K562 (cell line): ENCODE results near the gene HMX1. TPM values are rescaled to one million over a fixed set of nuclear protein-coding genes. Genes with fewer than 3 reads are reported as not detected.

Experiments
- ILF3 ChIP-seq: fragments of 450-650 bp; IDR thresholded peaks from 2 replicates; pipeline ENCODE4 v1.6.1; 2018; ENCODE audit warnings: antibody characterized with exemption, mild to moderate bottlenecking, moderate library complexity, borderline replicate concordance
- KDM5B ChIP-seq: fragments of 200-600 bp; sonication (generic); IDR thresholded peaks from 2 replicates; pipeline ENCODE4 v1.6.1; 2012; ENCODE audit warnings: low read depth, mild to moderate bottlenecking, moderate library complexity, low read length, control low read depth, inconsistent platforms; ENCODE audit not compliant: insufficient replicate concordance
- MTA3 ChIP-seq: fragments of 450-650 bp; formaldehyde crosslinking; IDR thresholded peaks from 2 replicates; pipeline ENCODE4 v1.6.1; 2017; ENCODE audit warnings: mild to moderate bottlenecking, borderline replicate concordance
- NFYB ChIP-seq: IDR thresholded peaks from 2 replicates; pipeline ENCODE4 v1.6.1; 2011; ENCODE audit warnings: mild to moderate bottlenecking, moderate library complexity; ENCODE audit not compliant: insufficient read length; ENCODE audit errors: extremely low read depth
- RBM15 ChIP-seq: fragments of 200-400 bp; formaldehyde crosslinking; IDR thresholded peaks from 2 replicates; pipeline ENCODE4 v1.6.1; 2018; ENCODE audit warnings: mild to moderate bottlenecking, low read length, moderate library complexity; ENCODE audit not compliant: insufficient read depth
- SETDB1 ChIP-seq: IDR thresholded peaks from one replicate; pipeline ENCODE4 v1.6.1; 2012; ENCODE audit warnings: low read length, control low read depth, inconsistent platforms
- ZNF507 ChIP-seq: conservative IDR thresholded peaks from 2 replicates; pipeline ENCODE4 v1.6.1; 2017; ENCODE audit warnings: missing genetic modification characterization, missing compliant biosample characterization
- ZNF57 ChIP-seq: fragments of 450-650 bp; formaldehyde crosslinking; IDR thresholded peaks from 2 replicates; pipeline ENCODE4 v1.4.0; 2020; ENCODE audit warnings: mild to moderate bottlenecking, moderate library complexity
- polyA plus RNA-seq, 8 experiments: library from polyadenylated mRNA; depleted of rRNA in 4 of 8; stranded (reverse) in 5 of 8; unstranded in 3 of 8; fragments of >200 nt; fragmentation: Nextera tagmentation in 2 of 8; fragmentation: Illumina TruSeq in 1 of 8; extraction: Ambion mirVana in 2 of 8; extraction: Trizol in 1 of 8; gene quantifications; 2 replicates each; pipeline versions ENCODE4 v1.2.1 to v1.2.3, GENCODE V29; 2011 to 2014; ENCODE audit warnings: inconsistent platforms in 1 of 8, missing spikeins in 1 of 8
- total RNA-seq, 7 experiments: library from RNA; depleted of rRNA in 6 of 7; stranded (reverse); fragments of >200 nt in 6 of 7; fragmentation: Illumina TruSeq in 2 of 7; extraction: Trizol in 2 of 7; gene quantifications; 2 replicates each; pipeline versions ENCODE4 v1.2.1 to v1.2.3, GENCODE V29; 2011 to 2021; ENCODE audit warnings: low replicate concordance in 1 of 7
- TF ChIP-seq, protein P1 (sequence below): fragments of 200-600 bp; sonication (generic); IDR thresholded peaks from one replicate; pipeline ENCODE4 v1.6.1; 2012; ENCODE audit warnings: mild to moderate bottlenecking, low read depth, low read length, inconsistent platforms
- TF ChIP-seq, protein P2 (sequence below), 2 experiments: fragments of 150-350 bp in 1 of 2; IDR thresholded peaks; 2 replicates each; pipeline ENCODE4 v1.6.1; 2012 to 2016; ENCODE audit warnings: low read depth in 2 of 2, low read length in 2 of 2, mild to moderate bottlenecking in 1 of 2, moderate library complexity in 1 of 2

The HMX1 gene
- total and polyA plus RNA-seq, 9 of the 15 experiments (the other 6 are each of a cell fraction or from before 2014, with no cell fraction given): not detected

DNA sequence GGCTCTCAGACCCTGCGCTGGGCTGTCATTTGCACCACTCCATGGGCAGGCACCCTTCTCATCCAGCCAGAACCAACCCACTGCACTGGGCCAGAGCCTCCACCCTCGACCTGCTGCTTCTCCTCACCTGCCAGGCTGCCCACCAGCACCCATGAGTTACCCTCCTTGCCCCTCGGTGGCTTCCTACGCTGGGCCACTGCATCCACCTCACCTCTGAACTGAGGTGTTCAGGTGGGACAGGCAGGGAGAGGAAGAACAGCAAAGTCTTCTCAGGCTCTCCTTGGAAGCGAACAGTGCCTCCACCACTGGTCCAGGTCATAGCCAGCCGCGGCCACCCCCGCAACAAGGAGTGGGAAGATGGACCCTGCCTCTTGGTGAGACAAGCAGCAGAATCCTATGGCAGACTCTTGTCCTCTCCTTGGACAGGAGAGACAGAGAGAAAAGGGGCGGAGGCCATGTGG lies 32.4 kb upstream of the HMX1 start (continued):
- TF ChIP-seq, protein P1, sequence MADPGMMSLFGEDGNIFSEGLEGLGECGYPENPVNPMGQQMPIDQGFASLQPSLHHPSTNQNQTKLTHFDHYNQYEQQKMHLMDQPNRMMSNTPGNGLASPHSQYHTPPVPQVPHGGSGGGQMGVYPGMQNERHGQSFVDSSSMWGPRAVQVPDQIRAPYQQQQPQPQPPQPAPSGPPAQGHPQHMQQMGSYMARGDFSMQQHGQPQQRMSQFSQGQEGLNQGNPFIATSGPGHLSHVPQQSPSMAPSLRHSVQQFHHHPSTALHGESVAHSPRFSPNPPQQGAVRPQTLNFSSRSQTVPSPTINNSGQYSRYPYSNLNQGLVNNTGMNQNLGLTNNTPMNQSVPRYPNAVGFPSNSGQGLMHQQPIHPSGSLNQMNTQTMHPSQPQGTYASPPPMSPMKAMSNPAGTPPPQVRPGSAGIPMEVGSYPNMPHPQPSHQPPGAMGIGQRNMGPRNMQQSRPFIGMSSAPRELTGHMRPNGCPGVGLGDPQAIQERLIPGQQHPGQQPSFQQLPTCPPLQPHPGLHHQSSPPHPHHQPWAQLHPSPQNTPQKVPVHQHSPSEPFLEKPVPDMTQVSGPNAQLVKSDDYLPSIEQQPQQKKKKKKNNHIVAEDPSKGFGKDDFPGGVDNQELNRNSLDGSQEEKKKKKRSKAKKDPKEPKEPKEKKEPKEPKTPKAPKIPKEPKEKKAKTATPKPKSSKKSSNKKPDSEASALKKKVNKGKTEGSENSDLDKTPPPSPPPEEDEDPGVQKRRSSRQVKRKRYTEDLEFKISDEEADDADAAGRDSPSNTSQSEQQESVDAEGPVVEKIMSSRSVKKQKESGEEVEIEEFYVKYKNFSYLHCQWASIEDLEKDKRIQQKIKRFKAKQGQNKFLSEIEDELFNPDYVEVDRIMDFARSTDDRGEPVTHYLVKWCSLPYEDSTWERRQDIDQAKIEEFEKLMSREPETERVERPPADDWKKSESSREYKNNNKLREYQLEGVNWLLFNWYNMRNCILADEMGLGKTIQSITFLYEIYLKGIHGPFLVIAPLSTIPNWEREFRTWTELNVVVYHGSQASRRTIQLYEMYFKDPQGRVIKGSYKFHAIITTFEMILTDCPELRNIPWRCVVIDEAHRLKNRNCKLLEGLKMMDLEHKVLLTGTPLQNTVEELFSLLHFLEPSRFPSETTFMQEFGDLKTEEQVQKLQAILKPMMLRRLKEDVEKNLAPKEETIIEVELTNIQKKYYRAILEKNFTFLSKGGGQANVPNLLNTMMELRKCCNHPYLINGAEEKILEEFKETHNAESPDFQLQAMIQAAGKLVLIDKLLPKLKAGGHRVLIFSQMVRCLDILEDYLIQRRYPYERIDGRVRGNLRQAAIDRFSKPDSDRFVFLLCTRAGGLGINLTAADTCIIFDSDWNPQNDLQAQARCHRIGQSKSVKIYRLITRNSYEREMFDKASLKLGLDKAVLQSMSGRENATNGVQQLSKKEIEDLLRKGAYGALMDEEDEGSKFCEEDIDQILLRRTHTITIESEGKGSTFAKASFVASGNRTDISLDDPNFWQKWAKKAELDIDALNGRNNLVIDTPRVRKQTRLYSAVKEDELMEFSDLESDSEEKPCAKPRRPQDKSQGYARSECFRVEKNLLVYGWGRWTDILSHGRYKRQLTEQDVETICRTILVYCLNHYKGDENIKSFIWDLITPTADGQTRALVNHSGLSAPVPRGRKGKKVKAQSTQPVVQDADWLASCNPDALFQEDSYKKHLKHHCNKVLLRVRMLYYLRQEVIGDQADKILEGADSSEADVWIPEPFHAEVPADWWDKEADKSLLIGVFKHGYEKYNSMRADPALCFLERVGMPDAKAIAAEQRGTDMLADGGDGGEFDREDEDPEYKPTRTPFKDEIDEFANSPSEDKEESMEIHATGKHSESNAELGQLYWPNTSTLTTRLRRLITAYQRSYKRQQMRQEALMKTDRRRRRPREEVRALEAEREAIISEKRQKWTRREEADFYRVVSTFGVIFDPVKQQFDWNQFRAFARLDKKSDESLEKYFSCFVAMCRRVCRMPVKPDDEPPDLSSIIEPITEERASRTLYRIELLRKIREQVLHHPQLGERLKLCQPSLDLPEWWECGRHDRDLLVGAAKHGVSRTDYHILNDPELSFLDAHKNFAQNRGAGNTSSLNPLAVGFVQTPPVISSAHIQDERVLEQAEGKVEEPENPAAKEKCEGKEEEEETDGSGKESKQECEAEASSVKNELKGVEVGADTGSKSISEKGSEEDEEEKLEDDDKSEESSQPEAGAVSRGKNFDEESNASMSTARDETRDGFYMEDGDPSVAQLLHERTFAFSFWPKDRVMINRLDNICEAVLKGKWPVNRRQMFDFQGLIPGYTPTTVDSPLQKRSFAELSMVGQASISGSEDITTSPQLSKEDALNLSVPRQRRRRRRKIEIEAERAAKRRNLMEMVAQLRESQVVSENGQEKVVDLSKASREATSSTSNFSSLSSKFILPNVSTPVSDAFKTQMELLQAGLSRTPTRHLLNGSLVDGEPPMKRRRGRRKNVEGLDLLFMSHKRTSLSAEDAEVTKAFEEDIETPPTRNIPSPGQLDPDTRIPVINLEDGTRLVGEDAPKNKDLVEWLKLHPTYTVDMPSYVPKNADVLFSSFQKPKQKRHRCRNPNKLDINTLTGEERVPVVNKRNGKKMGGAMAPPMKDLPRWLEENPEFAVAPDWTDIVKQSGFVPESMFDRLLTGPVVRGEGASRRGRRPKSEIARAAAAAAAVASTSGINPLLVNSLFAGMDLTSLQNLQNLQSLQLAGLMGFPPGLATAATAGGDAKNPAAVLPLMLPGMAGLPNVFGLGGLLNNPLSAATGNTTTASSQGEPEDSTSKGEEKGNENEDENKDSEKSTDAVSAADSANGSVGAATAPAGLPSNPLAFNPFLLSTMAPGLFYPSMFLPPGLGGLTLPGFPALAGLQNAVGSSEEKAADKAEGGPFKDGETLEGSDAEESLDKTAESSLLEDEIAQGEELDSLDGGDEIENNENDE: no peak
- TF ChIP-seq, protein P2, sequence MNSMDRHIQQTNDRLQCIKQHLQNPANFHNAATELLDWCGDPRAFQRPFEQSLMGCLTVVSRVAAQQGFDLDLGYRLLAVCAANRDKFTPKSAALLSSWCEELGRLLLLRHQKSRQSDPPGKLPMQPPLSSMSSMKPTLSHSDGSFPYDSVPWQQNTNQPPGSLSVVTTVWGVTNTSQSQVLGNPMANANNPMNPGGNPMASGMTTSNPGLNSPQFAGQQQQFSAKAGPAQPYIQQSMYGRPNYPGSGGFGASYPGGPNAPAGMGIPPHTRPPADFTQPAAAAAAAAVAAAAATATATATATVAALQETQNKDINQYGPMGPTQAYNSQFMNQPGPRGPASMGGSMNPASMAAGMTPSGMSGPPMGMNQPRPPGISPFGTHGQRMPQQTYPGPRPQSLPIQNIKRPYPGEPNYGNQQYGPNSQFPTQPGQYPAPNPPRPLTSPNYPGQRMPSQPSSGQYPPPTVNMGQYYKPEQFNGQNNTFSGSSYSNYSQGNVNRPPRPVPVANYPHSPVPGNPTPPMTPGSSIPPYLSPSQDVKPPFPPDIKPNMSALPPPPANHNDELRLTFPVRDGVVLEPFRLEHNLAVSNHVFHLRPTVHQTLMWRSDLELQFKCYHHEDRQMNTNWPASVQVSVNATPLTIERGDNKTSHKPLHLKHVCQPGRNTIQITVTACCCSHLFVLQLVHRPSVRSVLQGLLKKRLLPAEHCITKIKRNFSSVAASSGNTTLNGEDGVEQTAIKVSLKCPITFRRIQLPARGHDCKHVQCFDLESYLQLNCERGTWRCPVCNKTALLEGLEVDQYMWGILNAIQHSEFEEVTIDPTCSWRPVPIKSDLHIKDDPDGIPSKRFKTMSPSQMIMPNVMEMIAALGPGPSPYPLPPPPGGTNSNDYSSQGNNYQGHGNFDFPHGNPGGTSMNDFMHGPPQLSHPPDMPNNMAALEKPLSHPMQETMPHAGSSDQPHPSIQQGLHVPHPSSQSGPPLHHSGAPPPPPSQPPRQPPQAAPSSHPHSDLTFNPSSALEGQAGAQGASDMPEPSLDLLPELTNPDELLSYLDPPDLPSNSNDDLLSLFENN (IDR thresholded peaks at IDR 0.05; ENCODE audit: low read depth in 2 of 2, low read length in 2 of 2): no peak
- no peak for TF ChIP-seq ZNF57 (CRISPR knock-in tag)
- no peak for TF ChIP-seq RBM15
- TF ChIP-seq MTA3: no peak
- TF ChIP-seq KDM5B: no peak
- TF ChIP-seq NFYB: no peak
- TF ChIP-seq SETDB1: no peak
- no peak for TF ChIP-seq ZNF507 (tag)
- TF ChIP-seq ILF3: no peak
